Fibroblast of skin of back (primary cell): ENCODE measurements around the gene TUBG1.
"Not testable (repeated sequence)": the region's sequence is repeated elsewhere in the genome, so short reads cannot be mapped to it uniquely, and the experiment has no call there.

Experiments used
- DNase-seq: peaks from one replicate; pipeline ENCODE4 v3.0.0-alpha.2; 2013

The TUBG1 gene

DNA sequence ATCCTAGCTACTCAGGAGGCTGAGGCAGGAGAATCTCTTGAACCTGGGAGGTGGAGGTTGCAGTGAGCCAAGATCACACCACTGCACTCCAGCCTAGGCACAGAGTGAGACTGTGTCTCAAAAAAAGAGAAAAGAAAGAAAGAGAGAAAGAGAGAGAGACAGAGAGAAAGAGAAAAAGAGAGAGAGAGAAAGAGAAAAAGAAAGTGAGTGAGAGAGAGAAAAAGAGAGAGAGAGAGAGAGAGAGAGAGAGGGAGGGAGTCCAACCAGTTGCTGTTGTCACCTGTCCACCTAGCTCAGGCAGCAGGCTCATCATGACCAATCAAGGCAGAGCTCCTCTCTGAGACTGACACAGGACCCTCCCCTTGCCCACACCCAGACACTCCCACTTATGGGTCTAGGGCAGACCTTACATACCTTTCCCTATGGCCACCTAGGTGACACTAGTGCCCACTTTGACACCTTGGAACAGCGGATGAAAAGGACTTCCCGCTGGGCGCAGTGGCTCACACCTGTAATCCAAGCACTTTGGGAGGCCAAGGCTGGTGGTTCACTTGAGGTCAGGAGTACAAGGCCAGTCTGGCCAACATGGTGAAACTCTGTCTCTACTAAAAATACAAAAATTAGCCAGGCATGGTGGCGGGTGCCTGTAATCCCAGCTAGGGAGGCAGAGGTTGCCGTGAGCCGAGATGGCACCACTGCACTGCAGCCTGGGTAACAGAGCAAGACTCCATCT lies 17.7 kb downstream of the TUBG1 start:
- not testable (repeated sequence) for DNase-seq

GRCh38 chr17:42629411-42630009 lies 20.0 kb downstream of the TUBG1 start:
- no peak for DNase-seq

- no peak for DNase-seq
These were observed 23.5 kb downstream of the TUBG1 start for GRCh38 chr17:42632949-42633444.

DNA sequence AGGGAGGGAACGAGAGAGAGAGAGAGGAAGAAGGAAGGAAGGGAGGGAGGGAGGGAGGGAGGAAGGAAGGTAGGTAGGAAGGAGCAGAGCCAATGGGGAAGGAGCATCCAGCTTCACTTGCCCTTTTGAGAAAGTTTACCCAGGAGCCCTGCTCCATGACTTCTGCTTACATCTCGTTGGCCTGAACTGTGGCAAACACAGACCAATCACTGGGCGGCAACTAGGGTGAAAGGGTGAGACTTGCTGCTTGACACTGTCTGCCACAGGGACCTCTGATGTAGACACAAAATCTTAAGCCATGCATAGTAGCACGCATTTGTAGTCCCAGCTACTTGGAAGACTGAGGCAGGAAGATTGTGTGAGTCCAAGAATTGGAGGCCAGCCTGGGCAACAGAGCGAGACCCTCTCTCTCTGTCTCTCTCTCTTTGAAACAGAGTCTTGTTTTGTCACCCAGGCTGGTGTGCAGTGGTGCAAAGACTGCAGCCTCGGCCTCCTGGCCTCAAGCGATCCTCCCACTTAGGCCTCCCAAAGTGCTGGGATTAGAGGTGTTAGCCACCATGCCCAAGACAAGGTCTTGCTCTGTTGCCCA lies 30.1 kb downstream of the TUBG1 start:
- no peak for DNase-seq

DNA sequence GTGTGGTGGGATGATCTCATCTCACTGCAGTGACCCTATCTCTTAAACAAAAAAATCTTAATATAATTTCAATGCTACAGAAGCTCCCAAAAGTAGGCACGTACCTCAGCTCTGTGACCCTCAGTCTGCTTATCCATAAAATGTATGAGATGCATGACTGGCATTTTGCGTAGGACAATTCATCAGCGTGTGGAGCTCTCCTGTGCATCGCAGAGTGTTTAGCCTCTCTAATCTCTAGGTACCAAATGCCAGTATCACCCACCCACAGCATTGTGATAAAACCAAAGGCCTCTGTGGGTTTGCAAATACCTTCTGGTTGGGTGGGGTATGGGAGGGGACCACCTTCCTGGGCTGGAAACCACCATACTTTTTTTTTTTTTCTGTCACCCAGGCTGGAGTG lies 30.6 kb downstream of the TUBG1 start:
- no peak for DNase-seq

DNA sequence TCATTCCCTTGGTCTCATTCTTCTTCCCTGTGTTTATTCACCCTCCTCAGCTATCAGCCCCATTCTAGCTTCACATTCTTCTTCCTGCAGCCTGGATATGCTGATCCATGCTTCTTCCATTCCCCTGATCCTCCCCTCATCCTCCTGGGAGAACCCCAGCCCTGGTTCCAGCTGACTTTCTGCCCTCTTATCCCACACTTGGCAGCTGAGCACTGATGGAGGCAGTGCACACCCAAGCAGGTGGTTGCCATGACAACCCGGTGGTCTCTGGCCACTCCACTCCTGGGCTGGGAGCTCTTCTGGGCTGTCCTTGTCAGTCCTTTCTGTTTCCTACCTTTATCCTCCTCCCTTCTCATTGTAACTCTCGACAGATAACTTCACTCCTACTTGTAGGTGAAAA lies 32.9 kb downstream of the TUBG1 start:
- DNase-seq, result no peak

DNA sequence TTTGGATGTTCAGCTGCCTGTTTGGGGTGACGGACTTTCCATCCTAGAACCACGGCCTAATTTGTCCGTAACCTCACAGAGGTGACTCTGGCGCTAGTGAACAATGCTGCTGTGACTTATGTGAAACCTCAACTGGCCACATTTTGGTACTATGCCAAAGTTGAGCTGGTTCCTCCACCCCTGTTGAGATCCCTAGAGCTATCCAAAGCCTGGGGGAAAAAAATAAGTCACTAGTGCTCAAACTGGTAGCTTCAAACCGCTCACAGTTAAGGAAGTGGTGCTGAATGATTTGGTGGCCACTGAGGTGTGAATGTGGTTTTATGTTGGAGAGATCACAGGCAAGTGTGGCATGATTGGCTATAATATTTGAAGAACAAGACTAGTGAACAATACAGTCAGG lies 38.3 kb downstream of the TUBG1 start:
- DNase-seq, result no peak

- no peak for DNase-seq
These were observed 41.9 kb downstream of the TUBG1 start for GRCh38 chr17:42651392-42651791.

- peak; percentile 61 for DNase-seq
These were observed 44.0 kb downstream of the TUBG1 start for GRCh38 chr17:42653179-42654124.

GRCh38 chr17:42655528-42655927 lies 46.0 kb downstream of the TUBG1 start:
- peak; percentile 56 for DNase-seq

DNA sequence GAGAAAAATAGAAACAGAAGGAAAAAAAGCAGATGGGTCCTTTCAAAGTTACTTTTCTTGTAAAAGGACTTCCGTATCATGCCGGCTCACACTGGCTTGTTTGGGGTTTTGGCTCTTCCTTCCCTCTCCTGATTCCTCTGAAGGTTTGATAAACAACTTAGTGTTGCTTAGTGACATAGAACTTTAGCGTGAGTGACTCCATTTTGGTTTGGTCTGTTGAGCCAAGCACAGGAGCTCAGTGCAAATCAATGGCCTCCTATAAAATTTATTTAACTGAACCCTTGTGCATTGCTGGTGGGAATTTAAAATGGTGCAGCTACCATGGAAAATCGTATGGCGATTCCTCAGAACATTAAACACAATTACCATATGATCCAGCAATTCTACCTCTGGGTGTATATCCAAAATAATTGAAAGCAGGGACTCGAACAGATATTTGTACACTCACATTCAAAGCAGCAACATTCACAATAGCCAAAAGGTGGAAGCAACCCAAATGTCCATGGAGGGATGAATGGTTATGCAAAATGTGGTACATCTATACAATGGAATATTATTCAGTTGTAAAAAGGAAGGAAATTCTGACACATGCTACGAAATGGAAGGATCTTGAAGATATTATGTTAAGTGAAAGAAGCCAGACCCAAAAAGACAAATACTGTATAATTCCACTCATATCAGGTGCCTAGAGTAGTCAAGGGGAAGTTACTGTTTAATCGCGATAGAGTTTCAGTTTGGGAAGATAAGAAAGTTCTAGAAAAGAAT lies 48.5 kb downstream of the TUBG1 start:
- no peak for DNase-seq

DNA sequence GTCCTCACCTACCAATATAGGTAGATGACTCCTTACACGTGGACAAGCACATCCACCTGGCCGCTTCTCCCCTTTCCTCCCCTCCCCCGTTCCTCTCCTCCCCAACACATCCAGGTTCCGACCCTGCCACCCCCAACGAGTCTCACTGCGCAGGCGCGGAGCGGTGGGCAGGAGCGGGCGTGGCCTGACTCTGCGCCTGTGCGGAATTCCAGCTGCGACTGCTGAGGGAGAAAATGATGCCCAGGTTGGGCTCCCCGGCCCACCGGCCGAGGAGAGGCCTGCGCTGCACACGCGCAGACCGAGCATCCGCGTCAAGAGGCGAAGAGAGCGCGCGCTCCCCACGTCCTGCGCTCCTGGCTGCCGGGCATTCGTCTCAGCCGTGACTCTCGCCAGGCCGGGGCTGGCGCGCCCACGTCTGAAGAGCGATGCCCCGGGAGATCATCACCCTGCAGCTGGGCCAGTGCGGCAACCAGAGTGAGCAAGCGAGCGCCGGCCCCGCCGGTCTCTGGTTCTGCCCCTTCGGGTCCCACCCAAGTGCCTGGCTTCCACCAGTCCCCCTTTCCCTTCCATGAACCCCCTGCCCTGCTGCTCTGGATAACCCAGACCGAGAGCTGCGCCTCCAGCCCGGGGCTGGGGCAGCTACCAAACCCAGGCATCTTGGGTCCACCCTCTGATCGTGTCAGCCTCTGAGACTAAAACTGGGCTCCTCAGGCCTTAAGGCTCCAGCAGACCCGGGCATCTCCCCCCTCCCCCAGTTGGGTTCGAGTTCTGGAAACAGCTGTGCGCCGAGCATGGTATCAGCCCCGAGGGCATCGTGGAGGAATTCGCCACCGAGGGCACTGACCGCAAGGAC lies 49.8 kb downstream of the TUBG1 start, which contains the start of gene TUBG2:
TUBG2 (plus strand) TSS at position 206 of the 853 bp plus-strand sequence; CDS start at position 426, 220 bp downstream.
- peak; percentile 88 for DNase-seq

GRCh38 chr17:42659932-42660274 lies 50.4 kb downstream of the TUBG1 start:
- DNase-seq, result not testable (repeated sequence)

GRCh38 chr17:42660692-42661345 lies 51.3 kb downstream of the TUBG1 start:
- DNase-seq, result peak; percentile 67
